Myocyte (in vitro differentiated cells): ENCODE data around the gene LDLRAD4. TPM values are rescaled to one million over a fixed set of nuclear protein-coding genes. Genes with fewer than 3 reads are reported as not detected.

Experiments
- DNase-seq: peaks from one replicate; pipeline ENCODE4 v3.0.0-alpha.2; 2012; ENCODE audit warnings: low read depth
- total RNA-seq: library from RNA; depleted of rRNA; stranded (reverse); fragments of >200 nt; gene quantifications from 2 replicates; pipeline ENCODE4 v1.2.3, GENCODE V29; 2014

LDLRAD4 gene
- total RNA-seq, 1 donor from 2014 or later = 1.7 TPM

- DNase-seq = no peak
Measured at GRCh38 chr18:13302457-13303225, 84.1 kb downstream of the LDLRAD4 start.

- no peak for DNase-seq
Measured at GRCh38 chr18:13303756-13304364, 85.3 kb downstream of the LDLRAD4 start.

GRCh38 chr18:13305301-13305700 is 86.7 kb downstream of the LDLRAD4 start:
- DNase-seq = no peak

GRCh38 chr18:13306583-13306982 is 88.0 kb downstream of the LDLRAD4 start:
- DNase-seq = no peak

- no peak for DNase-seq
Measured at GRCh38 chr18:13308369-13308768, 89.8 kb downstream of the LDLRAD4 start.

- no peak for DNase-seq
Measured at GRCh38 chr18:13309031-13309747, 90.6 kb downstream of the LDLRAD4 start.

GRCh38 chr18:13309748-13310670 is 91.4 kb downstream of the LDLRAD4 start:
- no peak for DNase-seq

- DNase-seq = no peak
Measured at GRCh38 chr18:13311193-13311592, 92.6 kb downstream of the LDLRAD4 start.

GRCh38 chr18:13312515-13312914 is 94.0 kb downstream of the LDLRAD4 start:
- DNase-seq = no peak

- DNase-seq = no peak
Measured at GRCh38 chr18:13313006-13313686, 94.6 kb downstream of the LDLRAD4 start.

GRCh38 chr18:13315000-13315399 is 96.4 kb downstream of the LDLRAD4 start:
- no peak for DNase-seq

- DNase-seq = no peak
Measured at GRCh38 chr18:13316063-13316462, 97.5 kb downstream of the LDLRAD4 start.

- DNase-seq = no peak
Measured at GRCh38 chr18:13317801-13318200, 99.2 kb downstream of the LDLRAD4 start.

GRCh38 chr18:13318731-13319501 is 100.4 kb downstream of the LDLRAD4 start:
- no peak for DNase-seq

GRCh38 chr18:13319629-13320028 is 101.1 kb downstream of the LDLRAD4 start:
- no peak for DNase-seq

- no peak for DNase-seq
Measured at GRCh38 chr18:13320096-13320495, 101.5 kb downstream of the LDLRAD4 start.

GRCh38 chr18:13320891-13321425 is 102.4 kb downstream of the LDLRAD4 start:
- no peak for DNase-seq

- DNase-seq = no peak
Measured at GRCh38 chr18:13321923-13322322, 103.4 kb downstream of the LDLRAD4 start.

- DNase-seq = no peak
Measured at GRCh38 chr18:13323186-13323585, 104.6 kb downstream of the LDLRAD4 start.

GRCh38 chr18:13324880-13325279 is 106.3 kb downstream of the LDLRAD4 start:
- DNase-seq = no peak
